Iris pigment epithelial cell (primary cell): Measurements from ENCODE around the gene FTCD.
A peak's percentile ranks its signal among the peaks of the same experiment; 100 is the strongest.

Source experiments
- DNase-seq: peaks from one replicate; pipeline ENCODE4 v3.0.0-alpha.2; 2011; ENCODE audit warnings: low read depth

Gene FTCD

DNA sequence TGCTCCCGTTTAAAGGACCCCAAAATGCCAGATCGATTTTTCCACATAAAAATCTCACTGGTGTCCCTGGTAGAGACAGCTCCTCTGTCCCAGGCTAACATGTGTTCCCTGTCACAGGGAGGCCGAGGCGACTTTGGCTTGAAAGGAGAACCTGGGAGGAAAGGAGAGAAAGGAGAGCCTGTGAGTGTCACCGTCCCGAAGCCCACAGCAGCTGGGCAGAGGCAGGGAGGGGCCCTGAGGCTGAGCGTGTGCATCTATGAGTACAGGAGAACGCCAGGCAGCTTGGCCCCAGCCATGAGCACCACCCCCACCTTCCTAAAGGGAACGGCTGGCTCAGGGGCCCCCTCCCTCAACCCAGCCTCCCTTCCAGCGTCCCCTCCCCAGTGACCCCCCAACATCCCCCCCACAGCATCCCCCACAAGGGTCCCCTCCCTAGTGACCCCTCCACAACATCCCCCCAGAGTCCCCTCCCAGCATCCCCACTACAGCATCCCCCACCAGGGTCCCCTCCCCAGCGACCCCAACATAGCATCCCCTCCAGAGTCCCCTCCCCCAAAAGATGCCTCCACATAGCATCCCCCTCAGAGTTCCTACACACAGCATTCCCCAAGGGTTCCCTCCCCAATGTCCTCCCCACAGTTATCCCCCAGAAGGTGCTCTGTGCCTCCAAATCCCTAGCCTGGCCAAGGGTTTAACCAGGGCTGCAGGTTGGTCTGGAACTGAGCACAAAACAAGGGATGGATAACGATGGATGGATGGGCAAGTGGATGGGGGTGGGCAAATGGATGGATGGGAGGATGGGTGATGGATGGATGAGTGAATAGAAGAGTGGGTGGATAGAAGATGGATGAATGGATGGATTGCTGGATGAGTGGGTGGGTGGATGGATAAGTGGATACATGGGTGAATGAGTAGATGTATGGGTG is 32.4 kb downstream of the FTCD start:
- DNase-seq, result no peak

DNA sequence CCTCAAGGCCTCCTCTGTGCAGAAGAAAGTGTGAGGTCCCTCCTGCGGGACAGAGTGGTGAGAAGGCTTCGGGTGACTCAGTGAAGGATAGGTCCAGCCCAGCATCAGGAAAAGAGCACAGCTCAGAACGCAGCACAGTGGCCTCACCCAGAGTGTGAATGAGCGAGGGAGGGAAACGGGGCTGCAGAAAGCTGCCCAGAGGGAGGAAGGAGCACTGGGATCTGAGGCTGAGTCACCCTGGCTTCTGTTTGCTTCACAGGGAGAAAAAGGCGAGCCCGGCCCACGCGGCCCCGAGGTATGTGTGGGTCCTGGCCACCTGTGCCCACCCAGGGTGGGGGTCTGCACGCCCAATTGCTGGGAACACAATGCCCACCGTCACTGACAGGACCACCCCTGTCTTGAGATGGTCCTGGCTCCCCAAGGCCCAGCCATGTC is 33.1 kb downstream of the FTCD start:
- DNase-seq, result peak; percentile 80

DNA sequence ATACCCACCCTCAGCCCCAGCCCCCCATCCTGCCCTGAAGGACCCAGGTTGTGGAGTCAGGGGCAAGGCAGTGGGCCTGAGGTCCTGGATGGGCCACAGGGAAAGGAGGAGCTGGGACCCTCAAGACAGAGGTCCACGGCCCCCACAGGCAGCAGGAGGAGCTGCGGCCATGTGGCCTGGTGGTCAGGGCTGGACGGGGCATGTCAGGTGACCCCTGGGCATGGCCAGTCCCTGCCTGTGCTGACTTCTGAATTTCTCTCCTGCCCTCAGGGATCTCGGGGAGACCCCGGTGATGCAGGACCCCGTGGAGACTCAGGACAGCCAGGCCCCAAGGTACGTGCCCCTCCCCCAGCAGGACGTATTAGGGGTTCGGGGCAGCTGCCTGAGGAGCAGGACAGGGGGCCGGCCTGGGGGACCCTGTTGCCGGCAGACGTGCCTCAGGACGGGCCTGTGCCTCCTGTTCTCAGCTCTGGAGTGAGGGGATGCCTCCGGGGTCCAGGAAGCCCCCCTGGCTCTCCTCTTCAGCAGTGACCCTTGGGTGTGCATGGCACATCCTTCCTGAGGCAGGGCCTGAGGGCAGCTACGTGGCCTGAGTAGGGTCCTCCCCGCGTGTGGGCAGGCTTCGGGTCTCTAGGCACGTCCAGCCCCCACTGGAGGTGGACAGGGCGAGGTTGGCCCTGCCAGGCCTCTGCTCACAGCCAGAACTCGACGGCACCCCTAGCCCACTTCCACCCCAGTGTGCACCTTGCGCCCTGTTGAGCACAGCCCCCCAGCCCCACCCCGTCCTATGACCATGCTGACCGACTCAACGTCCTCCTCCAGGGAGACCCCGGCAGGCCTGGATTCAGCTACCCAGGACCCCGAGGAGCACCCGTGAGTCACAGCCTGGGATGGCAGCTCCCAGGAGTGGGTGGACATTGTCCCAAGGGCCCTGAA is 33.8 kb downstream of the FTCD start:
- no peak for DNase-seq

DNA sequence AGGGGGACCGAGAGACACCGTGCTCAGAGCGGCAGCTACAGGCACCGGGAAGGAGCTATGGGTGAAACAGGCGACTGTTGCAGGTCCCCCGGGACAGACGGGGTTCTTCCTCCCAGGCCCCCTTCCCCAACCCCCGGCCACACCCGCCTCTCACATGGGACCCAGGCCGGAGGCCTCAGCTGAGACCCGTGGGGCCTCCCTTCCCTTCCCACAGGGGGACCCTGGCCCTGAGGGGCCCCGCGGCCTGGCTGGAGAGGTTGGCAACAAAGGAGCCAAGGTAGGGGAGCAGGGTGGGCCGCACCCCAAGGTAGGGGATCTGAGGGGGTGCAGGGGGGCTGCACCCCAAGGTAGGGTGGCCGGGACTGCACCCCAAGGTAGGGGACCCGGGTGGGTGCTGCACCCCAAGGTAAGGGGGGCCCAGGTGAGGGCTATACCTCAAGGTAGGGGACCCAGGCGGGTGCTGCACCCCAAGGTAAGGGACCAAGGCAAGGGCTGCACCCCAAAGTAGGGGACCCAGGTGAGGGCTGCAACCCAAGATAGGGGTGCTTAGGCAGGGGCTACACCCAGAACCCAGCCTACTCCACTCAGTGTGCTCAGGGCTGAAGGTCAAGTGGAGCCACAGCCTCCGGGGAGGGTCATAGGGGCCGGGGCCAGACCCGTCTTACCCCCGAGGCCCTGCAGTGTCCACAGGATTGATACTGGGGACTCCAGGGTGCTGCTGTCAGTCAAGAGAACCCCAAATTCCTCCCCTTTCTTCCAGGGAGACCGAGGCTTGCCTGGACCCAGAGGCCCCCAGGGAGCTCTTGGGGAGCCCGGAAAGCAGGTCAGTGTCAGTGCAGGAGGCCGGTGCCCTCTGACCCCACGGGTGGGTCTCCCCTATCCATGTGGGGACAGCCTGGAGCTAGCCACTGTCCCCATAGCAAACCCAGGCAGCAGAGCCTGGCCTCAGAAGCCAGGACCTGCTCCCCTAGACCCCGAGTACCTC is 34.8 kb downstream of the FTCD start:
- DNase-seq, result no peak

DNA sequence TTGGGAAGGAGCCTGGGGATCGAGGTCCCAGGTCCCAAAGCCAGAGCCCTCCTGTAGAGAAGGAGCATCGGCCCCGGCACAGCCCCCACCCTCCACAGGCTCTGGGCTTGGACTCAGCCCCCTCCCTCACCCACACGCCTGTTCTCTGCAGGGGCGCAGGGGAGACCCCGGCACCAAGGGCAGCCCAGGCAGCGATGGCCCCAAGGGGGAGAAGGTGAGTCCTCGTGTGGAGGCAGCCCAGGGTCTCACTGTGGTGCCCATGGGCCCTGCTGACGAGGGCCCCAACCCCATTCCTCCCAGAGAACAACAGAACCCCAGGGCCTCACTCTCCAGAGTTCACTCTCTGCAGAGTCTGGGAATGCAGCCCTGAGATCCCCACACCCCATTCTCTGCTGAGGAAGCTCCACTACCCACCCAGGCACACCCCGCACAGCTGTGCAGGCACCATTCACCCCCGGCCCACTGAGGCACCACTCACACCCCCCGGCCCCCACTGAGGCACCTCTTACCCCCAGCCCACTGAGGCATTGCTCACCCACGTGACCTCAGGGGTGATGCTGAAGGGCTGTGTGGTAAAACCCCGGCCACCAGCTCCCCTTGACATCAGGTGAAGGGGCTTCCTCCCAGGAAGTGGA is 35.6 kb downstream of the FTCD start:
- no peak for DNase-seq

DNA sequence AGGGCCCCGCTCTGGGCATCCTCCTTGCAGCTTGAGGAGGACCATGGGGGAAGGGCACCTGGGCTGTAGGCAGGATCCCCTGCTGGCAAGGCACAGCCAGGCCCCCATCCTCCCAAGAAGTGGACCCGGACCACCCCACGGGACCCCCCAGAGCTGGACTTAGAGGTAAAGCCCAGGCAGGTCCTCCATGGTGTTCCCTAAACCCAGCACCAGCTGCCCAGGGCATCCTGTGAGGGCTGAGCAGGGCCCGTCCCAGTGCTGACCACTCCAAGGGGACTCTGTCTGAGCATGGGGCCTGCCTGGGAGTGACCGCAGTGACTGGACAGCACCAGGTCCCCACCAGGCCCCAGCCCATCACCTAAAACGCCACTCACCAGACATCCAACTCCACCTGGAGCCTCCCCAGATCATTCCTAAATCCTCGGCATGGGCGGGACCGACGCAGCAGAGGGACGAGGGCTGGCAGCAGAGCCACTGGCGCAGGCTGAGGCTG is 36.2 kb downstream of the FTCD start:
- DNase-seq, result no peak

DNA sequence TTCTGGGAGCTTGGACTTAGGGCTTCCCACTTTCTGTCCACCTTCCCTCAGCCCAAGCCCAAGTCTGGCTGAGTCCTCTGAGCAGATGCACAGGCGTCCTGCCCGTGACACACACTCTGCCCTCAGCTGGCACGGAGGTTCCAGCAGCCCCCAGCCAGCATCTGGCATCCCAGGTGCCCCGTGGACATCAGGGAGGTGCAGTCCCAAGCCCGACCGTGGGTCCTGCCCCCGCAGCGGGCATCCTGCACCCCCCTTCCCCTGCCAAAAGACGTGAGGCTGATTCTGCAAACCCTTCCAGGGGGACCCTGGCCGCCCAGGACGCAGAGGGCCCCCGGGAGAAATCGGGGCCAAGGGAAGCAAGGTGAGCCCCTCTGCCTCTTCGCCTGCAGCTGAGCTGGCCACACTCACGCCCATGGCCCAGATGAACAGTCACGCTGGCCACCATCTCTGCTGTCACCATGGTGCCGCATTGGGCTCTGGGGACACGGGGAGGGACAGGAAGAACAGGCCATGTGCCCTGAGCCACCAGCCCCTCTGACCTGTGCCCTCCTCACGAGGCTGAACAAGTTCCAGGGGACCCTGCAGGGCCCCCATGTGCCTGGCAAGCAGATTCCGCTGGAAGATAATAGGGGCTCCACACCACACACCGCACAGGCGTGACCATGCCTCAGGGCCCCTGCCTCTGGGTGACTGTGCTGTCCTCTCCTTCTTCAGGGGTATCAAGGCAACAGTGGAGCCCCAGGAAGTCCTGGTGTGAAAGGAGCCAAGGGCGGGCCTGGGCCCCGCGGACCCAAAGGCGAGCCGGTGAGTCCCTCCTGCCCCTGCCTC is 36.8 kb downstream of the FTCD start:
- DNase-seq, result no peak

DNA sequence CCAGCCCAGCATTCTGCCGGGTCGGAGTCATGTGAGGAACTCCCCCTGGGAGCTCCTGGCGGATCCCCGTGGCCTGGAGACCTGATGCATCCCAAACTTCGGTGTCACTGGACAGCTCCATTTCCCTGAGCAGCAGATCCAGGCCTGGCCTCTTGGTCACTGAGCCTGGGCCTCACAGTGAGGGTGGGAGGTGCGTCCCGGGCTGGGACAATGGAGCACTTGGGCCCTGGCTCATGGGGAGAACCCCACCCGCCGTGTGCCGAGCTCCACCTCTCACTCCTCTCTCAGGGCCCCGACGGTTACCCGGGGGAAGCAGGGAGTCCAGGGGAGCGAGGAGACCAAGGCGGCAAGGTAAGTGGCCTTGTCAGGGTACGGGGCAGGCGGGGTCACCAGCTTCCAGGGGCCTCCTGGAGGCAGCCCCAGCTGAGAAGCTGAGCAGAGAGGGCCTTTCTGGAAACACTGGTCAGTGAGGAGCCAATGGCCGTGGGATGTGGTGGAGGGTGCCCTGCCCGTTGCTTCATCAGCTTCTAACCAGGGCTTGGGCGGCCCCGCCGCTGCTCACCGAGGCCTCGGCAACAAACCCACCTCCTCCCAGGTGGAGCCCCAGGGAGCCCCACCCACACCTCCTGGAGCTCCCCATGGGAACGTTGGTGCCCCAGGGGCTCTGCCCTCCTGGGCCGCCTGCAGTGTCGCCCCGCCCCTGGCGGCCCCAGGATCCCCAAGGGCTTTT is 37.6 kb downstream of the FTCD start:
- no peak for DNase-seq

DNA sequence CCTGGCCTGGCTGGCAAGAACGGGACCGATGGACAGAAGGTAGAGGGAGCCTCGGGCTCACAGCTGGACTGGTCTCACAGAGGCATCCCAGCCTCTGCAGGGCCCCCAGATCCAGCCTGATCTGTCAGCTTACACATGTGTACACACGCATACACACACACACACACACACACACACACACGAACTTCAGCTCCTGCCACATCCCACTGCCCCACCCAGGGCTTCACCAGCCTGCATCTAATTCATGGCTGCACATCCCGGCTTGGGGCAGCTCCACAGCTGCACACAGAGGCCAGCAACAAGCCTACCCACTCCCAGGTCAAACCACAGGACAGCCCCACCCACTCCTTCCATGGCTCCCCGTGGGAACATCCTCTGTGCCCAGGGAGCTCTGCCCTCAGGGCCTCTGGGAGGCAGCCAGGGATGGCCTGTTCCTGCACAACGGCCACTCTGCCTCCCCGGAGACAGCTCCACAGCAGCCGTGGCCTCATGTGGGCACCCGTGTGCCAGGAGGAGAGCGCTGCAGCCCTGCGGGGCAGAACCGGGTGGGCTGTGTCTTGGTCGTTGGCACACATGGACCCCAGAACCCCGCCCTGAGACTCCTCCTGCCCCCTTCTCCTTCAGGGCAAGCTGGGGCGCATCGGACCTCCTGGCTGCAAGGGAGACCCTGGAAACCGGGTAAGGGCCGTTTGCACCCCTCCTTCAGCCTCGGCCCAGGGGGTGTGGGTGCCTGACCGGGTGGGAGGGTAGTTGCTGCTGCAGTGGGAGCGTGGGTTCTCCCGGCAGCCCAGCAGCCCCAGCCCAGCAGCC is 38.4 kb downstream of the FTCD start:
- no peak for DNase-seq

DNA sequence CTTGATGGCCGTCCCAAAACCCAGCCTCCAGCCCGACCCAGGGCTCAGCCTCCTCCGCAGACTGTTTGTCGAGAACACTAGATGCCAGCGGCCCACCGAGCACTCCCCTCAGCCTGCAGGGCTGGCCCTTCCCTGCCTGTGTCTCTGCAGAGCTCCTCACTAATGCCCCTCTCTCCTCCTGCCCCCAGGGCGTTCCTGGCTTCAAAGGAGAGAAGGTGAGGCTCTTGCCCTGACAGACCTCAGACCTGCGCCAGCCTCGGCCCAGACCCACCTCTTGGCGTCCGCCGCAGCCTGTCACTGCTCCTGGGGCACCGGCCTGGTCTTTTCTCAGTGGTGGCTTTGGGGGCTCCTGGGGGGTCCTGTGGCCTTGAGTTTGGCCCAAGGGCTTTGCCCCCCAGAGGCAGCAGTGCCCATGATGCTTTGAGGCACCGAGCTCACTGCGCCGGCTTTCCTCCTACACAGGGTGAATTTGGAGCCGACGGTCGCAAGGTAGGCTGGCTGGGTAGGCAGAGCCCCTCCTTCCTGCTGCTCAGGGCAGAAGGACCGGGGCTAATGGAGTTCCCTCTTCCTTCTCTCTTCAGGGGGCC is 39.1 kb downstream of the FTCD start:
- no peak for DNase-seq

DNA sequence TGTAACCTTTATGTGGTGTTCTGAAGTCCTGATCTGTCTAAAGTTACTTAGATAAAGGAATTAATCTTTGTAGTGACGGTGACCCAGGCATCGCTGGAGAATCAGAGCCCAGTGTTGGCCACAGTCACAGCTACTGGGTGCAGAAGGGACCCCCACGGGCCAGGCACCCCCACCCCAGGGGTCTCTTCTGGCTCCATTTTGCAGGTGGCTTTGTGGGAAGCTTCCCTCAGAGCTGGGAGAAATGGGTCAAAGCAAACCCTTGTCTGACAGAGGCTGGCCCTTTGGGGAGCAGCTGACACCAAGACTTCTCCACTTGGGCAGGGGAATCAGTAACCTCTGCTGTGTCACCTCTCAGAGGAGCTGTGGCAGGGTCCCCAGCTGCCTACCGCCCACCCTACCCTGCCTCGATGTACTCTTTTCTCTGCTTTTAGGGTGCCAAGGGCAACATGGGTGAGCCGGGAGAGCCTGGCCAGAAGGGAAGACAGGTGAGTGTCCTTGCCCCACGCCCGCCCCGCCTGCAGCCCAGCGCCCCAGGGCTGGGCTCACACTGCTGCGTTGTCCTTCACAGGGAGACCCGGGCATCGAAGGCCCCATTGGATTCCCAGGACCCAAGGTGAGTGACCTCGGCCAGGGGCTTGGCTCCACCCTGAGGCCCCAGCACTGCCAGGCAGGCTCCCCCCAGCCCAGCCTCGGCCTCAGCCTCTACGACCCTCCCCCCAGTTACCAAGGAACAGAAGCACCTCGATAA is 39.8 kb downstream of the FTCD start:
- no peak for DNase-seq

DNA sequence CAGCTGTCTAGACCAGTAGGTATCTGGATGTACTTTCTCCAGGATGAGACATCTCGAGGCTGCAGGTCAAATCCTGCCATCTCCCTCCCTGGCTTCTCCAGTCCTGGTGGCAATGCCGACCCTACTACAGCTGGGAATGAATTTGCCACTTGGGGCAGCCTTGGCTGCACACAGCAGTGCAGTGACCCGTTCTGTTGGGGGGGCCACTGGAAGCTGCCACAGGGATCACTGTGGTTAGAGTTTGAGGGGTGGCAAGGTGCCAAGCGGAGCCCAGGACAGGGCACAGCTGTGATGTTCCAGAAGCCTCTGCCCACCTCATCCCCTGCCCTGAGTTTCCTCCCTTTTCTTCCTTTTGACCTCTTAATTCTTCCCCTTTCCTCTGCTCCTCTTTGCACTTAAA is 40.4 kb downstream of the FTCD start:
- no peak for DNase-seq

DNA sequence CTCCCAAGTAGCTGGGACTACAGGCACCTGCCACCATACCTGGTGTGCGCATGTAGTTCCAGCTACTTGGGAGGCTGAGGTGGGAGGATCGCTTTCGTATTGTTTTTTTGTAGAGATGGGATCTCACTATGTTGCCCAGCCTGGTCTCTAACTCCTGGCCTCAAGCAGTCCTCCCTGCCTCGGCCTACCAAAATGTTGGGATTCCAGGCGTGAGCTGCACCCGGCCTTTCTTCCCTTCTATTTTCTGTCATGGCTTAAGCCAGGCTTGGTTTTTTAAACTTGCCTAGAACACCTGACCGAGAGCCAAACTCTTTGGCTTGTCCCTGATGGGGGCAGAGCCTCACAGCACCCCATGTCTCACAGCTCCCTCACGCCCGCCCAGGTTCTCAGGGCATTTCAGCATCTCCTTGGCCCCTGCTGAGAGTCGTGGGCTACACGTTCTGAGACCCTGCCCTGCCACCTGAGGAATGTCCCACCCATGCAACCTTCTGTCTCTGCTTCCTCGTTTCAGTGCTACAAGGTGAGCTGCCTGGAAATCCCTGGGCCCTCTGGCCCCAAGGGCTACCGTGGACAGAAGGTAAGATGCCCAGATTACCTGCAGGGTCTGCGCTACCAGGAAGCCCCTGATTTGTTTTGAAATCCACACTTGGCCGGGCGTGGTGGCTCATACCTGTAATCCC is 41.7 kb downstream of the FTCD start:
- no peak for DNase-seq

DNA sequence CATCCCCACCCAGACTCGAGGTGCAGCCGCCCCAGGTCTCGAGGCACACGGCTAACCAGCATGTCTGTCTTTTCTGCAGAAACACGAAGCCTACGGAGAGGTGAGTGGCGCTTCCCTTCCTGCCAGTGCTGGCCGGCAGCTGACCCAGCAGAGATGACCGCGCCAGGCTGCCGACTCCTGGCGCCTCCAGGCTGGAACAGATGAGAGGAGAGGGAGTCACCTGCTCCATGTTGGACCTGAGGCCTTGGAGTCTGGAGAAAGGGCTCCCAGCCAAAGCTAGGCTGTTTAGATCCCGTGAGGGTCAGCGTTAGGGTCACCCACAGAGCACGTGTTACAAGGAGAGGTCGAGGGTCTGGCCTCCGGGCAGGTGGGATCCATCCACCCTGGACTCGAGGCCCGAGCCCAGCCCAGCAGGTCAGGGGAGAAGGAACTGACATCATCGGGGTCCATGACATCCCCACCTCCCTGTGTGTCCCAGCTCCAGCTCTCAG is 42.6 kb downstream of the FTCD start:
- no peak for DNase-seq

DNA sequence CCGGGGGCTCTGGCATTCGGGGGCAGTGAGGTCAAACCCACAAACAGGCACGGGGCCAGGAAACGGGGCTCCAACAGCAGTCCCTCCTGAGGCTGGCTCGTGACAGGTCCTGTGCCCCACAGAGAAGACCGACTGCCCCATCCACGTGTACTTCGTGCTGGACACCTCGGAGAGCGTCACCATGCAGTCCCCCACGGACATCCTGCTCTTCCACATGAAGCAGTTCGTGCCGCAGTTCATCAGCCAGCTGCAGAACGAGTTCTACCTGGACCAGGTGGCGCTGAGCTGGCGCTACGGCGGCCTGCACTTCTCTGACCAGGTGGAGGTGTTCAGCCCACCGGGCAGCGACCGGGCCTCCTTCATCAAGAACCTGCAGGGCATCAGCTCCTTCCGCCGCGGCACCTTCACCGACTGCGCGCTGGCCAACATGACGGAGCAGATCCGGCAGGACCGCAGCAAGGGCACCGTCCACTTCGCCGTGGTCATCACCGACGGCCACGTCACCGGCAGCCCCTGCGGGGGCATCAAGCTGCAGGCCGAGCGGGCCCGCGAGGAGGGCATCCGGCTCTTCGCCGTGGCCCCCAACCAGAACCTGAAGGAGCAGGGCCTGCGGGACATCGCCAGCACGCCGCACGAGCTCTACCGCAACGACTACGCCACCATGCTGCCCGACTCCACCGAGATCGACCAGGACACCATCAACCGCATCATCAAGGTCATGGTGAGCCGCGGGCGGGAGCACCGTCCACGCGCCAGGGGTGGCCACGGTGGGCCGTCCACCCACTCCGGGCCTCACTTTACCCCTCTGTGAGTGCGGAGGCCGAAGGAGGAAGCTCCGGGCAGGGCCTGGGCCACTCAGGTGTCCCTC is 43.3 kb downstream of the FTCD start:
- DNase-seq, result no peak

DNA sequence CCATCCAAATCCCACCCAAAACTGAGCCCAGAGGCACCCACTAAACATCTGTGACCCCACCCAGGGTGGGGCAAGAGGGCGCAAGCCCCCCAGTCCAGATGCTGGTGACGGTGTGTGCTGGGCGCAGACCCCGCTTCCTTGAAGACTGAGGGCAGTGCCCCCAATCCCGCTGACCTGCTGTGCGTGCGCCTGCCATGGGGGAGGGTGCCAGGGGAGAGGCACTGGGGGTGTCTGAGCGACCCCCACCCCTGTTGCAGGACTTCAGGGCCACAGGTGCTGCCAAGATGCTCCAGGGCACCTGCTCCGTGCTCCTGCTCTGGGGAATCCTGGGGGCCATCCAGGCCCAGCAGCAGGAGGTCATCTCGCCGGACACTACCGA is 44.2 kb downstream of the FTCD start:
- DNase-seq, result no peak
